GM23338 (cell line): ENCODE measurements around the gene ZBTB20. TPM values are rescaled to one million over a fixed set of nuclear protein-coding genes. Genes with fewer than 3 reads are reported as not detected.

Experiments used
- ATAC-seq: fragments of 200-7000 bp; cut with Tn5 transposase; 3 replicates; pipeline ENCODE4 v1.9.1; 2020
- DNase-seq: peaks from one replicate; pipeline ENCODE4 v3.0.0-alpha.2; 2015; ENCODE audit warnings: low spot score
- H2AFZ ChIP-seq: fragments of 200-600 bp; sonication (generic); 2 replicates; pipeline ENCODE4 v1.8.0; 2016; ENCODE audit warnings: antibody characterized with exemption, mild to moderate bottlenecking, moderate library complexity
- H3F3A ChIP-seq: fragments of 200-600 bp; sonication (generic); replicated peaks from 2 replicates; pipeline ENCODE4 v1.8.0; 2017; ENCODE audit warnings: antibody characterized with exemption, mixed run types, low read depth
- H3K27ac ChIP-seq: fragments of 200-600 bp; sonication (generic); 2 replicates; pipeline ENCODE4 v1.6.1; 2016; ENCODE audit warnings: low read depth
- H3K27me3 ChIP-seq: fragments of 200-600 bp; sonication (generic); 2 replicates; pipeline ENCODE4 v1.8.0; 2016; ENCODE audit warnings: mild to moderate bottlenecking, mixed run types, moderate library complexity; ENCODE audit not compliant: insufficient read depth
- H3K36me3 ChIP-seq: fragments of 200-600 bp; sonication (generic); 2 replicates; pipeline ENCODE4 v1.8.0; 2016; ENCODE audit warnings: mild to moderate bottlenecking; ENCODE audit not compliant: insufficient read depth
- H3K4me1 ChIP-seq: fragments of 200-600 bp; sonication (generic); 2 replicates; pipeline ENCODE4 v1.8.0; 2016; ENCODE audit warnings: mild to moderate bottlenecking, moderate library complexity; ENCODE audit not compliant: insufficient read depth
- H3K4me2 ChIP-seq: fragments of 200-600 bp; sonication (generic); 2 replicates; pipeline ENCODE4 v1.7.1; 2017; ENCODE audit warnings: mixed run types
- H3K4me3 ChIP-seq: fragments of 200-600 bp; sonication (generic); 2 replicates; pipeline ENCODE4 v1.6.1; 2016; ENCODE audit warnings: mixed run types
- H3K79me2 ChIP-seq: fragments of 200-600 bp; sonication (generic); replicated peaks from 2 replicates; pipeline ENCODE4 v1.8.0; 2017; ENCODE audit warnings: mild to moderate bottlenecking; ENCODE audit not compliant: insufficient read depth
- H3K9me2 ChIP-seq: fragments of 200-600 bp; sonication (generic); 2 replicates; pipeline ENCODE4 v1.8.0; 2017; ENCODE audit not compliant: insufficient read depth
- H4K20me1 ChIP-seq: fragments of 200-600 bp; sonication (generic); replicated peaks from 2 replicates; pipeline ENCODE4 v1.8.0; 2017; ENCODE audit warnings: mild to moderate bottlenecking; ENCODE audit not compliant: insufficient read depth
- H3K27ac Mint-ChIP-seq: 2 replicates; pipeline ENCODE4 v1.8.0; 2020; ENCODE audit warnings: inconsistent platforms, mild to moderate bottlenecking, moderate library complexity, mixed read lengths
- H3K27me3 Mint-ChIP-seq: 3 replicates; pipeline ENCODE4 v1.8.0; 2022; ENCODE audit warnings: low read depth, mild to moderate bottlenecking, moderate library complexity, mixed read lengths, inconsistent platforms; ENCODE audit not compliant: insufficient read depth, poor library complexity
- H3K36me3 Mint-ChIP-seq: 3 replicates; pipeline ENCODE4 v1.8.0; 2021; ENCODE audit warnings: low read depth, mild to moderate bottlenecking, inconsistent platforms, moderate library complexity, mixed read lengths
- H3K4me1 Mint-ChIP-seq: 3 replicates; pipeline ENCODE4 v1.8.0; 2020; ENCODE audit warnings: mild to moderate bottlenecking, inconsistent platforms, mixed read lengths
- H3K4me3 Mint-ChIP-seq: 3 replicates; pipeline ENCODE4 v1.8.0; 2021; ENCODE audit warnings: moderate library complexity, mild to moderate bottlenecking, inconsistent platforms, mixed read lengths
- H3K9me3 Mint-ChIP-seq: 3 replicates; pipeline ENCODE4 v1.8.0; 2020; ENCODE audit warnings: moderate library complexity, mild to moderate bottlenecking, inconsistent platforms, mixed read lengths
- CREB1 ChIP-seq: fragments of 250-450 bp; sonication (Bioruptor Pico); IDR thresholded peaks from 2 replicates; pipeline ENCODE4 v1.5.0; 2020; ENCODE audit warnings: low read depth, mild to moderate bottlenecking, moderate library complexity
- EZH2phosphoT487 ChIP-seq: fragments of 200-600 bp; sonication (generic); IDR thresholded peaks from one replicate; pipeline ENCODE4 v1.8.1; 2018; ENCODE audit warnings: antibody characterized with exemption; ENCODE audit not compliant: unreplicated experiment
- JUNB ChIP-seq: IDR thresholded peaks from one replicate; pipeline ENCODE4 v1.6.1; 2016; ENCODE audit warnings: antibody characterized with exemption; ENCODE audit not compliant: unreplicated experiment
- NANOG ChIP-seq: IDR thresholded peaks from 2 replicates; pipeline ENCODE4 v1.6.1; 2016; ENCODE audit warnings: antibody characterized with exemption, borderline replicate concordance
- ZNF114 ChIP-seq: fragments of 250-450 bp; sonication (Bioruptor Pico); IDR thresholded peaks from 2 replicates; pipeline ENCODE4 v1.5.0; 2020; ENCODE audit warnings: mild to moderate bottlenecking, moderate library complexity
- ZNF331 ChIP-seq: fragments of 250-450 bp; sonication (Bioruptor Pico); IDR thresholded peaks from 2 replicates; pipeline ENCODE4 v1.5.0; 2020; ENCODE audit warnings: low read depth, mild to moderate bottlenecking, moderate library complexity
- polyA plus RNA-seq: library from polyadenylated mRNA; unstranded; fragments of >200 nt; fragmentation: Nextera tagmentation; extraction: Ambion mirVana; gene quantifications from 2 replicates; pipeline ENCODE4 v1.2.1, GENCODE V29; 2016
- total RNA-seq: library from RNA; depleted of rRNA; stranded (reverse); fragments of >200 nt; shearing (Covaris generic); gene quantifications from 2 replicates; pipeline ENCODE4 v1.2.3, GENCODE V29; 2014
- TF ChIP-seq, protein P1 (sequence below): IDR thresholded peaks from one replicate; pipeline ENCODE4 v1.6.1; 2018; ENCODE audit warnings: antibody characterized with exemption; ENCODE audit not compliant: unreplicated experiment
- TF ChIP-seq, protein P2 (sequence below): fragments of 250-450 bp; sonication (Bioruptor Pico); IDR thresholded peaks from 2 replicates; pipeline ENCODE4 v1.5.0; 2020; ENCODE audit warnings: mild to moderate bottlenecking, moderate library complexity
- TF ChIP-seq, protein P3 (sequence below), 2 experiments: fragments of 200-600 bp in 1 of 2; sonication (generic) in 1 of 2; conservative IDR thresholded peaks; 2 replicates each; pipeline versions ENCODE4 v1.5.1 to v1.6.1; 2016 to 2017; ENCODE audit warnings: antibody characterized with exemption in 2 of 2, low read depth in 2 of 2, mild to moderate bottlenecking in 2 of 2, moderate library complexity in 1 of 2
- TF ChIP-seq, protein P4 (sequence below): IDR thresholded peaks from 2 replicates; pipeline ENCODE4 v1.6.1; 2016; ENCODE audit warnings: antibody characterized with exemption

Gene ZBTB20
- total and polyA plus RNA-seq, 2 experiments from 2014 or later, result 2.0 to 3.3 TPM

DNA sequence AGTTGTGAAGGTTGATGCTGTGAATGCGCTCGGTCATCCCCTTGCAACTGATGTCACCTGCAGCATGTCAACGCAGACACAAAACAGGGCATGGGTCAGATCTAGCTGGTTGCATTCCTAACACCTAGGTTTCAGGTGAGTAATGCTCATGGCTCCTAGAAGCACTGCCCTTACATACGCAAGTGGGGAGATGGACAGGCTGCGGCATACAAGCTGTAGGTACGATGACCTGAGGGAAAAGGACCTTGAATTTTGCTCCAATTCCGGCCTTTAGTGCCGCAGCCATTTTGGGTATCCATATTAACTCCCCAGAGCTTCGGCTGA is 795.3 kb downstream of the ZBTB20 start:
- DNase-seq (no peak), ATAC-seq (no peak)
- no peaks in the 10 kb centered on the region; the same call in 2 of the 3 replicates for H3K4me1 Mint-ChIP-seq
- no peak overlapping the region for H3K27ac Mint-ChIP-seq
- TF ChIP-seq EZH2phosphoT487, result no peak
- no peak for TF ChIP-seq CREB1 (CRISPR knock-in tag)
- TF ChIP-seq ZNF331 (CRISPR knock-in tag), result no peak
- TF ChIP-seq NANOG, result no peak
- TF ChIP-seq JUNB, result no peak
- TF ChIP-seq, protein P1, sequence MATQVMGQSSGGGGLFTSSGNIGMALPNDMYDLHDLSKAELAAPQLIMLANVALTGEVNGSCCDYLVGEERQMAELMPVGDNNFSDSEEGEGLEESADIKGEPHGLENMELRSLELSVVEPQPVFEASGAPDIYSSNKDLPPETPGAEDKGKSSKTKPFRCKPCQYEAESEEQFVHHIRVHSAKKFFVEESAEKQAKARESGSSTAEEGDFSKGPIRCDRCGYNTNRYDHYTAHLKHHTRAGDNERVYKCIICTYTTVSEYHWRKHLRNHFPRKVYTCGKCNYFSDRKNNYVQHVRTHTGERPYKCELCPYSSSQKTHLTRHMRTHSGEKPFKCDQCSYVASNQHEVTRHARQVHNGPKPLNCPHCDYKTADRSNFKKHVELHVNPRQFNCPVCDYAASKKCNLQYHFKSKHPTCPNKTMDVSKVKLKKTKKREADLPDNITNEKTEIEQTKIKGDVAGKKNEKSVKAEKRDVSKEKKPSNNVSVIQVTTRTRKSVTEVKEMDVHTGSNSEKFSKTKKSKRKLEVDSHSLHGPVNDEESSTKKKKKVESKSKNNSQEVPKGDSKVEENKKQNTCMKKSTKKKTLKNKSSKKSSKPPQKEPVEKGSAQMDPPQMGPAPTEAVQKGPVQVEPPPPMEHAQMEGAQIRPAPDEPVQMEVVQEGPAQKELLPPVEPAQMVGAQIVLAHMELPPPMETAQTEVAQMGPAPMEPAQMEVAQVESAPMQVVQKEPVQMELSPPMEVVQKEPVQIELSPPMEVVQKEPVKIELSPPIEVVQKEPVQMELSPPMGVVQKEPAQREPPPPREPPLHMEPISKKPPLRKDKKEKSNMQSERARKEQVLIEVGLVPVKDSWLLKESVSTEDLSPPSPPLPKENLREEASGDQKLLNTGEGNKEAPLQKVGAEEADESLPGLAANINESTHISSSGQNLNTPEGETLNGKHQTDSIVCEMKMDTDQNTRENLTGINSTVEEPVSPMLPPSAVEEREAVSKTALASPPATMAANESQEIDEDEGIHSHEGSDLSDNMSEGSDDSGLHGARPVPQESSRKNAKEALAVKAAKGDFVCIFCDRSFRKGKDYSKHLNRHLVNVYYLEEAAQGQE, result no peak
- TF ChIP-seq, protein P2, sequence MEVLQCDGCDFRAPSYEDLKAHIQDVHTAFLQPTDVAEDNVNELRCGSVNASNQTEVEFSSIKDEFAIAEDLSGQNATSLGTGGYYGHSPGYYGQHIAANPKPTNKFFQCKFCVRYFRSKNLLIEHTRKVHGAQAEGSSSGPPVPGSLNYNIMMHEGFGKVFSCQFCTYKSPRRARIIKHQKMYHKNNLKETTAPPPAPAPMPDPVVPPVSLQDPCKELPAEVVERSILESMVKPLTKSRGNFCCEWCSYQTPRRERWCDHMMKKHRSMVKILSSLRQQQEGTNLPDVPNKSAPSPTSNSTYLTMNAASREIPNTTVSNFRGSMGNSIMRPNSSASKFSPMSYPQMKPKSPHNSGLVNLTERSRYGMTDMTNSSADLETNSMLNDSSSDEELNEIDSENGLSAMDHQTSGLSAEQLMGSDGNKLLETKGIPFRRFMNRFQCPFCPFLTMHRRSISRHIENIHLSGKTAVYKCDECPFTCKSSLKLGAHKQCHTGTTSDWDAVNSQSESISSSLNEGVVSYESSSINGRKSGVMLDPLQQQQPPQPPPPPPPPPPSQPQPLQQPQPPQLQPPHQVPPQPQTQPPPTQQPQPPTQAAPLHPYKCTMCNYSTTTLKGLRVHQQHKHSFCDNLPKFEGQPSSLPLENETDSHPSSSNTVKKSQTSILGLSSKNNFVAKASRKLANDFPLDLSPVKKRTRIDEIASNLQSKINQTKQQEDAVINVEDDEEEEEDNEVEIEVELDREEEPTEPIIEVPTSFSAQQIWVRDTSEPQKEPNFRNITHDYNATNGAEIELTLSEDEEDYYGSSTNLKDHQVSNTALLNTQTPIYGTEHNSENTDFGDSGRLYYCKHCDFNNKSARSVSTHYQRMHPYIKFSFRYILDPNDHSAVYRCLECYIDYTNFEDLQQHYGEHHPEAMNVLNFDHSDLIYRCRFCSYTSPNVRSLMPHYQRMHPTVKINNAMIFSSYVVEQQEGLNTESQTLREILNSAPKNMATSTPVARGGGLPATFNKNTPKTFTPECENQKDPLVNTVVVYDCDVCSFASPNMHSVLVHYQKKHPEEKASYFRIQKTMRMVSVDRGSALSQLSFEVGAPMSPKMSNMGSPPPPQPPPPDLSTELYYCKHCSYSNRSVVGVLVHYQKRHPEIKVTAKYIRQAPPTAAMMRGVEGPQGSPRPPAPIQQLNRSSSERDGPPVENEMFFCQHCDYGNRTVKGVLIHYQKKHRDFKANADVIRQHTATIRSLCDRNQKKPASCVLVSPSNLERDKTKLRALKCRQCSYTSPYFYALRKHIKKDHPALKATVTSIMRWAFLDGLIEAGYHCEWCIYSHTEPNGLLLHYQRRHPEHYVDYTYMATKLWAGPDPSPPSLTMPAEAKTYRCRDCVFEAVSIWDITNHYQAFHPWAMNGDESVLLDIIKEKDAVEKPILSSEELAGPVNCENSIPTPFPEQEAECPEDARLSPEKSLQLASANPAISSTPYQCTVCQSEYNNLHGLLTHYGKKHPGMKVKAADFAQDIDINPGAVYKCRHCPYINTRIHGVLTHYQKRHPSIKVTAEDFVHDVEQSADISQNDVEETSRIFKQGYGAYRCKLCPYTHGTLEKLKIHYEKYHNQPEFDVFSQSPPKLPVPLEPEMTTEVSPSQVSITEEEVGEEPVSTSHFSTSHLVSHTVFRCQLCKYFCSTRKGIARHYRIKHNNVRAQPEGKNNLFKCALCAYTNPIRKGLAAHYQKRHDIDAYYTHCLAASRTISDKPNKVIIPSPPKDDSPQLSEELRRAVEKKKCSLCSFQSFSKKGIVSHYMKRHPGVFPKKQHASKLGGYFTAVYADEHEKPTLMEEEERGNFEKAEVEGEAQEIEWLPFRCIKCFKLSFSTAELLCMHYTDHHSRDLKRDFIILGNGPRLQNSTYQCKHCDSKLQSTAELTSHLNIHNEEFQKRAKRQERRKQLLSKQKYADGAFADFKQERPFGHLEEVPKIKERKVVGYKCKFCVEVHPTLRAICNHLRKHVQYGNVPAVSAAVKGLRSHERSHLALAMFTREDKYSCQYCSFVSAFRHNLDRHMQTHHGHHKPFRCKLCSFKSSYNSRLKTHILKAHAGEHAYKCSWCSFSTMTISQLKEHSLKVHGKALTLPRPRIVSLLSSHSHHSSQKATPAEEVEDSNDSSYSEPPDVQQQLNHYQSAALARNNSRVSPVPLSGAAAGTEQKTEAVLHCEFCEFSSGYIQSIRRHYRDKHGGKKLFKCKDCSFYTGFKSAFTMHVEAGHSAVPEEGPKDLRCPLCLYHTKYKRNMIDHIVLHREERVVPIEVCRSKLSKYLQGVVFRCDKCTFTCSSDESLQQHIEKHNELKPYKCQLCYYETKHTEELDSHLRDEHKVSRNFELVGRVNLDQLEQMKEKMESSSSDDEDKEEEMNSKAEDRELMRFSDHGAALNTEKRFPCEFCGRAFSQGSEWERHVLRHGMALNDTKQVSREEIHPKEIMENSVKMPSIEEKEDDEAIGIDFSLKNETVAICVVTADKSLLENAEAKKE (CRISPR knock-in tag), result no peak
- TF ChIP-seq ZNF114 (CRISPR knock-in tag), result no peak
- TF ChIP-seq, protein P3, sequence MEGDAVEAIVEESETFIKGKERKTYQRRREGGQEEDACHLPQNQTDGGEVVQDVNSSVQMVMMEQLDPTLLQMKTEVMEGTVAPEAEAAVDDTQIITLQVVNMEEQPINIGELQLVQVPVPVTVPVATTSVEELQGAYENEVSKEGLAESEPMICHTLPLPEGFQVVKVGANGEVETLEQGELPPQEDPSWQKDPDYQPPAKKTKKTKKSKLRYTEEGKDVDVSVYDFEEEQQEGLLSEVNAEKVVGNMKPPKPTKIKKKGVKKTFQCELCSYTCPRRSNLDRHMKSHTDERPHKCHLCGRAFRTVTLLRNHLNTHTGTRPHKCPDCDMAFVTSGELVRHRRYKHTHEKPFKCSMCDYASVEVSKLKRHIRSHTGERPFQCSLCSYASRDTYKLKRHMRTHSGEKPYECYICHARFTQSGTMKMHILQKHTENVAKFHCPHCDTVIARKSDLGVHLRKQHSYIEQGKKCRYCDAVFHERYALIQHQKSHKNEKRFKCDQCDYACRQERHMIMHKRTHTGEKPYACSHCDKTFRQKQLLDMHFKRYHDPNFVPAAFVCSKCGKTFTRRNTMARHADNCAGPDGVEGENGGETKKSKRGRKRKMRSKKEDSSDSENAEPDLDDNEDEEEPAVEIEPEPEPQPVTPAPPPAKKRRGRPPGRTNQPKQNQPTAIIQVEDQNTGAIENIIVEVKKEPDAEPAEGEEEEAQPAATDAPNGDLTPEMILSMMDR (conservative IDR thresholded peaks at IDR 0.05; ENCODE audit: low read depth in 2 of 2), result no peak
- TF ChIP-seq, protein P4, sequence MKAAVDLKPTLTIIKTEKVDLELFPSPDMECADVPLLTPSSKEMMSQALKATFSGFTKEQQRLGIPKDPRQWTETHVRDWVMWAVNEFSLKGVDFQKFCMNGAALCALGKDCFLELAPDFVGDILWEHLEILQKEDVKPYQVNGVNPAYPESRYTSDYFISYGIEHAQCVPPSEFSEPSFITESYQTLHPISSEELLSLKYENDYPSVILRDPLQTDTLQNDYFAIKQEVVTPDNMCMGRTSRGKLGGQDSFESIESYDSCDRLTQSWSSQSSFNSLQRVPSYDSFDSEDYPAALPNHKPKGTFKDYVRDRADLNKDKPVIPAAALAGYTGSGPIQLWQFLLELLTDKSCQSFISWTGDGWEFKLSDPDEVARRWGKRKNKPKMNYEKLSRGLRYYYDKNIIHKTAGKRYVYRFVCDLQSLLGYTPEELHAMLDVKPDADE, result no peak
- no peaks in the 10 kb centered on the region for H4K20me1 ChIP-seq
- H3K4me3 ChIP-seq, result no peak overlapping the region
- H3F3A ChIP-seq, result no peaks in the 10 kb centered on the region
- H3K36me3 ChIP-seq, result no peaks in the 10 kb centered on the region
- H3K4me3 Mint-ChIP-seq, result no peak overlapping the region
- H3K27me3 Mint-ChIP-seq, result peaks cover 4% of the 10 kb centered on the region
- no peak overlapping the region for H3K4me2 ChIP-seq
- no peak overlapping the region for H2AFZ ChIP-seq
- H3K9me2 ChIP-seq, result no peaks in the 10 kb centered on the region; the same call in 1 of the 2 replicates
- H3K27me3 ChIP-seq, result no peaks in the 10 kb centered on the region
- no peak overlapping the region for H3K27ac ChIP-seq
- H3K9me3 Mint-ChIP-seq, result no peaks in the 10 kb centered on the region
- no peaks in the 10 kb centered on the region for H3K79me2 ChIP-seq
- peaks cover 19% of the 10 kb centered on the region for H3K4me1 ChIP-seq
- no peaks in the 10 kb centered on the region for H3K36me3 Mint-ChIP-seq
